Heart left ventricle (tissue), 16 donors: ENCODE measurements around the gene MYOF. TPM values are rescaled to one million over a fixed set of nuclear protein-coding genes. Genes with fewer than 3 reads are reported as not detected.

Experiments used
- ATAC-seq, 4 donors: fragments of 200-7000 bp; cut with Tn5 transposase; one replicate each; pipeline ENCODE4 v1.9.1; 2020 to 2022; ENCODE audit warnings: moderate library complexity in 4 of 4, mild to moderate bottlenecking in 3 of 4, moderate number of reproducible peaks in 1 of 4
- DNase-seq, 5 donors: peaks; one replicate each; pipeline ENCODE4 v3.0.0-alpha.2; 2020
- H3K27ac ChIP-seq, 12 donors: fragments of 200-600 bp; sonication (generic) in 4 of 12; one replicate each; pipeline versions ENCODE4 v1.5.0 to v1.8.0; 2016 to 2022; ENCODE audit warnings: mild to moderate bottlenecking in 2 of 12
- H3K27me3 ChIP-seq, 9 donors: fragments of 200-600 bp; sonication (generic) in 2 of 9; one replicate each; pipeline versions ENCODE4 v1.5.1 to v1.8.0; 2016 to 2022; ENCODE audit warnings: mild to moderate bottlenecking in 3 of 9
- H3K36me3 ChIP-seq, 9 donors: fragments of 200-600 bp; sonication (generic) in 2 of 9; one replicate each; pipeline versions ENCODE4 v1.5.0 to v1.8.0; 2018 to 2022; ENCODE audit warnings: mild to moderate bottlenecking in 2 of 9
- H3K4me1 ChIP-seq, 12 donors: fragments of 200-600 bp; sonication (generic) in 4 of 12; one replicate each; pipeline versions ENCODE4 v1.5.0 to v1.8.0; 2016 to 2022; ENCODE audit warnings: mild to moderate bottlenecking in 3 of 12
- H3K4me3 ChIP-seq, 12 donors: fragments of 200-600 bp; sonication (generic) in 4 of 12; one replicate each; pipeline versions ENCODE4 v1.5.0 to v1.8.0; 2017 to 2022; ENCODE audit warnings: mild to moderate bottlenecking in 9 of 12, moderate library complexity in 4 of 12
- H3K9me3 ChIP-seq, 12 donors: fragments of 200-600 bp; sonication (generic) in 4 of 12; one replicate each; pipeline versions ENCODE4 v1.5.0 to v1.8.0; 2016 to 2022; ENCODE audit warnings: mild to moderate bottlenecking in 1 of 12
- CTCF ChIP-seq, 12 donors: fragments of 200-600 bp; sonication (generic) in 4 of 12; IDR thresholded peaks; one replicate each; pipeline versions ENCODE4 v1.5.0 to v1.8.0; 2018 to 2022; ENCODE audit warnings: antibody characterized with exemption in 12 of 12, mild to moderate bottlenecking in 5 of 12
- POLR2A ChIP-seq, 2 donors: fragments of 450-650 bp; IDR thresholded peaks; one replicate each; pipeline ENCODE4 v1.6.1; 2017; ENCODE audit warnings: antibody characterized with exemption in 2 of 2, mild to moderate bottlenecking in 2 of 2, moderate library complexity in 2 of 2
- WGBS, 4 donors: extraction: QIAGEN DNeasy Blood & Tissue Kit in 2 of 4; methylation state at CpG; one replicate each; pipeline versions ENCODE4 v1.1.5 to v1.1.7; 2013 to 2018; 5-methylcytosine and 5-hydroxymethylcytosine counted together
- intact Hi-C, 10 donors: fragments of 100-400 bp; cut with DNase I; formaldehyde crosslinking; loops; one replicate each; pipeline versions ENCODE4 v1.11.1 to v1.14.2; 2022
- polyA plus RNA-seq, 2 donors: library from polyadenylated mRNA; stranded (reverse); fragments of 200-250 nt; gene quantifications; one replicate each; pipeline ENCODE4 v1.2.3, GENCODE V29; 2013
- total RNA-seq, 9 donors: library from RNA; depleted of rRNA in 2 of 9; stranded (reverse); fragments of >200 nt in 2 of 9; fragmentation: NEBNext Ultra II Directional in 3 of 9; extraction: Animal tissue kit (Norgen Biotek cat#: 25700) in 3 of 9; gene quantifications; one replicate each; pipeline versions ENCODE4 v1.1.0 to v1.2.4, GENCODE V29; 2016 to 2023
- donor health status: ischemic (EF 13 %, LVEDD 7.1; RV severe dilation, severe dysfunction).
- donor health status: healthy with polysubstance abuse.
- donor health status: DM: no; HTN: yes; CAD: no.
- donor health status: DM: no; HTN: no; CAD: no.
- donor health status: ischemic (EF 25% LVEDD 6.9; RV normal size, moderate dysfunction).
- donor health status: ischemic (EF 25% LVEDD 5.7; RV mildly dilated, moderate dysfunction).
- donor health status: healthy.
- donor health status: DM: yes; HTN: yes; CAD: no.
- donor health status: ischemic (EF 35%, LVEDD 5.7; RV mildly dilated, moderate dysfunction).
- donor health status: nonischemic (EF 11% LVEDD 7.7; RV severe dilation, severe dysfunction).
- donor health status: DM: yes; HTN: yes; CAD: no.
- donor health status: PGD.
- donor health status: ischemic (EF 29% LVEDD 5.4; RV normal size, mild dysfunction).
- donor health status: nonischemic (EF 23%, LVEDD 6.1; RV moderate dilation, normal function).

MYOF gene
- total and polyA plus RNA-seq, 11 donors: 13.2 to 64.5 (median 21.6) TPM

- Histone ChIP-seq H3K4me1 (peaks cover 0 to 32% (median 7%) of the 10 kb centered on the region in 12 donors), H3K4me3 (peak overlapping the region; percentile 21 to 72 (median 58)), H3K27me3 (no peaks in the 10 kb centered on the region), H3K27ac (peak overlapping the region; percentile 35 to 90 (median 79)), H3K36me3 (peaks cover 0 to 4% (median 0%) of the 10 kb centered on the region in 9 donors), H3K9me3 (no peaks in the 10 kb centered on the region)
- peak in 3 of 4 donors; percentile 17 to 34 (median 29) for ATAC-seq
- WGBS, 4 donors: 19 to 29% (median 26%) methylated on average over 7 of the region's 7 CpGs
- intact Hi-C loops: loop anchor here (1.0 to 5.0 kb wide), 5 partner anchors 39 to 105 kb away; no protein-coding TSS in a partner anchor
- no peak for TF ChIP-seq CTCF (IDR thresholded peaks at IDR 0.05)
- no peak for TF ChIP-seq POLR2A (IDR thresholded peaks at IDR 0.05)
- no peak for DNase-seq
Measured at GRCh38 chr10:93481637-93482144, 443 bp downstream of the MYOF start.

GRCh38 chr10:93478873-93479272 is 3.3 kb downstream of the MYOF start:
- Histone ChIP-seq H3K27ac (no peak overlapping the region), H3K36me3 (peaks cover 0 to 9% (median 0%) of the 10 kb centered on the region in 9 donors), H3K27me3 (no peaks in the 10 kb centered on the region), H3K4me3 (no peak overlapping the region), H3K9me3 (no peaks in the 10 kb centered on the region), H3K4me1 (peaks cover 0 to 58% (median 9%) of the 10 kb centered on the region in 12 donors)
- ATAC-seq: no peak
- intact Hi-C loops: loop anchor here in 1 of 10 donors (10.0 kb wide), 1 partner anchor 54 kb away; no protein-coding TSS in a partner anchor
- 84 to 96% (median 92%) methylated on average over 6 of the region's 6 CpGs for WGBS, 4 donors
- TF ChIP-seq CTCF (IDR thresholded peaks at IDR 0.05) (no peak), POLR2A (IDR thresholded peaks at IDR 0.05) (no peak)
- no peak for DNase-seq

GRCh38 chr10:93476756-93477155 is 5.4 kb downstream of the MYOF start:
- ATAC-seq: no peak
- Histone ChIP-seq H3K9me3 (no peaks in the 10 kb centered on the region), H3K4me1 (peaks cover 0 to 69% (median 12%) of the 10 kb centered on the region in 12 donors), H3K4me3 (no peak overlapping the region), H3K36me3 (peaks cover 0 to 9% (median 0%) of the 10 kb centered on the region in 9 donors), H3K27ac (peak overlapping the region in 1 of 12 donors; percentile 26), H3K27me3 (no peaks in the 10 kb centered on the region)
- TF ChIP-seq CTCF (IDR thresholded peaks at IDR 0.05) (no peak), POLR2A (IDR thresholded peaks at IDR 0.05) (no peak)
- DNase-seq: no peak
- 94 to 97% (median 95%) methylated on average over 2 of the region's 2 CpGs for WGBS, 4 donors
- intact Hi-C loops: loop anchor here in 1 of 10 donors (10.0 kb wide), 1 partner anchor 52 kb away; no protein-coding TSS in a partner anchor

- no peak for TF ChIP-seq CTCF (IDR thresholded peaks at IDR 0.05)
- no peak for TF ChIP-seq POLR2A (IDR thresholded peaks at IDR 0.05)
- no peak overlapping the region for H3K4me3 ChIP-seq
- intact Hi-C loops: loop anchor here in 1 of 10 donors (10.0 kb wide), 1 partner anchor 51 kb away; no protein-coding TSS in a partner anchor
- no peaks in the 10 kb centered on the region for H3K9me3 ChIP-seq
- peaks cover 0 to 74% (median 14%) of the 10 kb centered on the region in 12 donors for H3K4me1 ChIP-seq
- ATAC-seq (peak in 1 of 4 donors; percentile 17), DNase-seq (no peak)
- H3K27me3 ChIP-seq: no peaks in the 10 kb centered on the region
- WGBS, 4 donors: 64 to 93% (median 86%) methylated on average over 2 of the region's 2 CpGs
- H3K36me3 ChIP-seq: peaks cover 0 to 9% (median 0%) of the 10 kb centered on the region in 9 donors
- H3K27ac ChIP-seq: peak overlapping the region in 1 of 12 donors; percentile 26
Measured at GRCh38 chr10:93475871-93476270, 6.3 kb downstream of the MYOF start.
